Choroid plexus epithelial cell (primary cell): ENCODE results near the gene C4B.
"Not testable (repeated sequence)": the region's sequence is repeated elsewhere in the genome, so short reads cannot be mapped to it uniquely, and the experiment has no call there.

ENCODE experiments used
- DNase-seq: peaks from one replicate; pipeline ENCODE4 v3.0.0-alpha.2; 2010; ENCODE audit warnings: low read depth
- H3K4me3 ChIP-seq: 2 replicates; pipeline ENCODE4 v1.5.1; 2011; ENCODE audit warnings: low read depth, mild to moderate bottlenecking, control low read depth, low read length, moderate library complexity
- TF ChIP-seq, protein P1 (sequence below): conservative IDR thresholded peaks from 2 replicates; pipeline ENCODE4 v1.5.1; 2011; ENCODE audit warnings: low read depth, mild to moderate bottlenecking, control low read depth, inconsistent platforms, low read length, moderate library complexity

Gene C4B

DNA sequence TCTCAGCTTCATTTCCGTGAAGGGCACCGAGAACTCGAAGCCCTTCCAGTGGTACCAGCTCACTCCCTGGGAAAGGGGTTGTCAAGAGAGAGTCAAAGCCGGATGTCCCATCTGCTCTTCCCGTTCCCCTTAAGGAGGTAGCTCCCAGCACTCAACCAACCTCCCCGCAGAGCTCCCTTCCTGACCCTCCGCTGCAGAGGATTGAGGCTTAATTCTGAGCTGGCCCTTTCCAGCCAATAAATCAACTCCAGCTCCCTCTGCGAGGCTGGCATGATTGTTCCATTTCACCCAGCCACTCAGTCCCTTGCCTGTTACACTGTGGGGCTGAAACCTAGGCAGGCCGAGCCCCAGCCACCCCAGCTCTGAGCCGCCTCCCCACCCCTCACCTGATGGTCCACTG, 26.8 kb downstream of the C4B start:
- DNase-seq, H3K4me3 ChIP-seq: not testable (repeated sequence)

DNA sequence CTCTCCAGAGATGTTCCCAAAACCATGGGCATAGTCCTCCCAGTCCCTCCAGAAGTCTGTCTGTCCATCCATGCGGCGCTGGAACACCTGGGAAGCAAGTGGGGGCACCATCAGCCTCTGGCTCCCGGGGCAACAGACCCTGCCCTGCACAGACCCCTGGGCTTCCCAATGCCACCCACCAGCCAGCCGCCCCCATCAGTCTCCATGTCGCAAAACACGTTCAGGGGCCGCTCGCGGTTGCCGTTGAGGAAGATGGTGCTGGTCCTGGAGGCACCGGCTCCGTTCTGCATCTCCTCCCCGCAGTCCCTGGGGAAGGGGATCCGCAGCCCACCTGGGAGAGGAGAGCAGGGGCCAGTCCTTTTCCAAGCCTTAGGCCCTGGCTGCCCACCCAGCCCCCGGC, 27.7 kb downstream of the C4B start:
- DNase-seq, H3K4me3 ChIP-seq: not testable (repeated sequence)

DNA sequence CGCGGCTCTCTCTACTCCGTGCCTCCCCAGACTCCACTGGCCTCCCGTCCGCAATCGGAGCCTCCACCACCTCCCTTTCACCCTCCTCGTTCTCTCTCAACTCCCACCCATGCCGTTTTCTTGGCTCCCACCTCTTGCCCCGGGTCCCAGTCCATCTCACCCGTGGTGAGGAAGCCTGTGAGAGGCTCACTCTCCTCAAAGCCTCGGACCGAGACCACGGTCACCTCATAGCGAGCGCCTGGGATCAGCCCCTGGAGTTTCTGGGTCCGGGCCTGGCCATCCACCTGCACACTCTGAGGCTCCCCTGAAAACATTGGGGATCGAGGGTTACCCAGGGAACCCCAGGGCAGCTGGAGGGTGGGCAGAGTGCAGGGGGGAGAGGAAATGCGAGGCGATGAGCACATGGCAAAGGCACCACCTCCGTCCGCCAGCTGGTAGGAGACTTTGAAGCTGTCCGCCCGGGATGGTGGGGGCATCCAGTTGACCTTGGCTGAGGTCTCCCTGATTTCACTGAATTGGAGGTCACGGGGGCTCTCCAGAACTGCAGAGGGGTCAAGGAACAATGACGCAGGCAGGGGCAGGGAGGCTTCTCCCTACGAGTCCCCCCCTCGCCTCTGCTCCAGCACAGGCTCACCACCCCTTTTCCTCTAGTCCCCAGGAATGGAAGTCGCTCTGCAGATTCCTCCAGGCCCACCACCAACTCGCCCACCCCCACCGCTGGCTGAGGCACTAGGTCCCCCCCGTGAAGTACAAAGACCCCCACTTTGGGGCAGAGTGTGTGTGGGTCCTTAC, 29.2 kb downstream of the C4B start:
- H3K4me3 ChIP-seq = not testable (repeated sequence)

DNA sequence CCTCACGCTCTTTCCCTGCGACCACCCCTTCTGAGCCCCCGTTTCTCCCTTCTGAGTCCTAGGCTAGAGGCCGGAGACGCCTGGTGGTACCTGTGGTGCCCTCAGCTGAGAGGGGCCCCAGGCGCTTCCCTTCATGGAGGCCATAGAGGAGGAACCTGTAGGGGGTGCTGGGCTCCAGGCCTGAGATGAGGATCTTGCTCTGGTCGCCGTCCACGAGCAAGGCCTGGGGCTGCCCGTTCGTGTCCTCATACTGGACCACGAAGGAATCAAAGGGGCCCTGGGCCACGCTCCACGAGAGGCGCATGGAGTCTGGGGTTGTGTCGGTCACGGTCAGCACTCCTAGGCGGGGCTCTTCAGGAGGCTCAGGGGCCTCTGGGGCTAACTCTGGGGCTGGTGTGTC, 30.3 kb downstream of the C4B start:
- not testable (repeated sequence) for H3K4me3 ChIP-seq, DNase-seq

More for the DNA sequence above, 29.2 kb downstream of the C4B start:
- not testable (repeated sequence) for DNase-seq

DNA sequence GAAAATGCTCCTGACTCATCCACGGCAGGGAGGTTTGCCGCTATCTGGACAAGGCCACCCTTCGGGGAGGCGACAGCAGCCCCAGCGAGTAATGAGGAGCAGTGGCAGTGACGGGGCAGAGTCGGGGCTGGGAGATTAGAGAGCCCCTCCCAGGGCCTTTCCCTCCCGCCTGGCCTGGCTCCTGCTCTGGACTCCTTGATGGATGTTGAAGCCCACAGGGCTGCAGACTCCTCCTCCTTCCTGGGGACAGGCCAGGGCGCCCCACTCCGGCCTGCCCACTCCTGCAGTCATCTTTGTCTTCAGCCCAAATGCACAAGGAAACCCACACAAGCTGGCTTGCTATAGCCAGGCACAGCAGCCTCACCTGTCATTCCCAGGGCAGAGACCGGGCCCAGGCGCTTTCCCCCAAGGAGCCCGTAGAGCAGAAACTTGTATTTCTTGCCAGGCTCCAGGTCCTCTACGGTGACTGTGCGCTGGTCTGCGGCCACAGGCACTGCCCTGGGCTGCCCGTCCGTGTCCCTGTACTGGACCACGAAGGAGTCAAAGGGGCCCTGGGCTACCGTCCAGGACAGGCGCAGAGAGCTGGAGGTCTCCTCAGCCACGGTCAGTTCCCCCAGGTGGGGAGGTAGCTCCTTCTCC, 31.3 kb downstream of the C4B start:
- TF ChIP-seq, protein P1, sequence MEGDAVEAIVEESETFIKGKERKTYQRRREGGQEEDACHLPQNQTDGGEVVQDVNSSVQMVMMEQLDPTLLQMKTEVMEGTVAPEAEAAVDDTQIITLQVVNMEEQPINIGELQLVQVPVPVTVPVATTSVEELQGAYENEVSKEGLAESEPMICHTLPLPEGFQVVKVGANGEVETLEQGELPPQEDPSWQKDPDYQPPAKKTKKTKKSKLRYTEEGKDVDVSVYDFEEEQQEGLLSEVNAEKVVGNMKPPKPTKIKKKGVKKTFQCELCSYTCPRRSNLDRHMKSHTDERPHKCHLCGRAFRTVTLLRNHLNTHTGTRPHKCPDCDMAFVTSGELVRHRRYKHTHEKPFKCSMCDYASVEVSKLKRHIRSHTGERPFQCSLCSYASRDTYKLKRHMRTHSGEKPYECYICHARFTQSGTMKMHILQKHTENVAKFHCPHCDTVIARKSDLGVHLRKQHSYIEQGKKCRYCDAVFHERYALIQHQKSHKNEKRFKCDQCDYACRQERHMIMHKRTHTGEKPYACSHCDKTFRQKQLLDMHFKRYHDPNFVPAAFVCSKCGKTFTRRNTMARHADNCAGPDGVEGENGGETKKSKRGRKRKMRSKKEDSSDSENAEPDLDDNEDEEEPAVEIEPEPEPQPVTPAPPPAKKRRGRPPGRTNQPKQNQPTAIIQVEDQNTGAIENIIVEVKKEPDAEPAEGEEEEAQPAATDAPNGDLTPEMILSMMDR = no peak
- no peak overlapping the region for H3K4me3 ChIP-seq
- no peak for DNase-seq

DNA sequence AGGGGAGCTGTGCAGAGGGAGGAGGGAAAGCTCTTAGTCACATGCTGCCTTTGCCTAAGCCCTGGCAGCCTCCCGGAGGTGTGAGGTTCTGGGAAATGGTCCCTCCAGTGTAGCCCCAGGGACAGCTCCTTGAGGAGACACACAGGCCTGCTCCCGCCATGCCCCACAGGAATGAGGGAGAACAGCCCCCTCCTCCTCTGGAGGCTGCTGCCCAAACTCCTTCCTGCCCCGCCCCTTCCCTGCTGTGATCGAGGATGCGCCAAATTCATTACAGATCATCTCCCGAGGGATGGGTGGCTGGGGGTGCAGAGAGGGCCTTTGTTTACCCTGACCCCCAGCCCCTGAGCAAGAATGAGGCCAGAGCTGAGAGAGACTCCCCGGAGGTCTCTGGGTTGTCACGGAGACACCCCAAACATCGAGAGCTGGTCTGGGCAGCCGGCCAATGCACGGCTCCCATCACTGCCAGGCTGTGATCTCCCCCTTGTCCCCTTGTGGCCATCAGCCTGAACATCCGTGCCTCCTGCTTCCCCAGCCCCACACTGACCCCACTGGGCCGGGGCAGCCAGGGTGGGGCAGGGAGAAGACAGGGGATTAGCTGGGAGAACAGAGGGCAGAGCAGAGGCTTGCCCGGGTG, 32.0 kb downstream of the C4B start:
- peak; percentile 39 for DNase-seq

DNA sequence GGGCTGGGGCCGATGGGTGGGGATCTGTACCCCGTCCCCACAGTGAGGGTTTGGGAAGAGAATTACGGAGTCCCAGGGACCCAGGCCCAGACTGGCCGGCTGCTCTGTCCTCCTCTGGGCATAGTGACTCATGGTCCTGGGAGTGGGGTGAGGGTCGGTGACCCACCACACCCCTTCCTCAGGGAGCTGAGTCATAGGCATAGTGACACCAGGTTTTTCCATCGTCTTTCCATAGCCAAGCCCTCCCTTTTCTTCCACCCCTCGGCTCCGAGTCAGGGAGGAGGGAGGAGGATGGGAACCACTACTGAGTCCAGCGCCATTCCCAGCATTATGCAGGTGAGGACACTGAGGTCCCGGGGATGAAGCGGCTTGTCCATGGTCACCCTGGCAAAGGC, 32.5 kb downstream of the C4B start:
- H3K4me3 ChIP-seq = no peak overlapping the region
- DNase-seq = peak; percentile 18
- TF ChIP-seq, protein P1 = no peak

More for the DNA sequence above, 32.0 kb downstream of the C4B start:
- TF ChIP-seq, protein P1 = no peak
- no peak overlapping the region for H3K4me3 ChIP-seq

DNA sequence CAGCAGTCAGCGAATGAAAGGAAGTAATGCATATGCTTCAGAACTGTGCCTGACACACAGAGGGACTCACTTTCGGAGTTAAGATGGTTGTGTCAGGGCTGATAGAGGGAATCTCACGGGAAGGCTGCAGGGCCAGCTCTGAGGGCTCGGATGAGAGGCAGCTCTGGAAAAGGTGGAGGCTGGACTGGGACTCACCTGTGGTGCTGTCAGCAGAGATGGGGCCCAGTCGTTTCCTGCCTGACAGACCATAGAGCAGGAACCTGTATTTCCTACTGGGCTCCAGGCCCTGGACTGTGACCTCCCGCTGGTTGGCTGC, 32.9 kb downstream of the C4B start:
- no peak for DNase-seq
- no peak overlapping the region for H3K4me3 ChIP-seq
- TF ChIP-seq, protein P1 = no peak
